H1 (cell line): ENCODE results near the gene LRP3. TPM values are rescaled to one million over a fixed set of nuclear protein-coding genes. Genes with fewer than 3 reads are reported as not detected.

Experiments used
- CTCF ChIA-PET: fragments of 300-600 bp; sonication (Branson Sonifier 250); formaldehyde crosslinking; loops from one replicate; lab custom pipeline; 2021; ENCODE audit not compliant: partially characterized antibody; lab: Charles Lee
- POLR2A ChIA-PET: fragments of 300-600 bp; sonication (Branson Sonifier 250); formaldehyde crosslinking; loops from one replicate; lab custom pipeline; 2021; ENCODE audit warnings: inconsistent platforms; ENCODE audit not compliant: partially characterized antibody; lab: Charles Lee
- DNase-seq, 2 experiments: peaks; one replicate each; pipeline versions ENCODE4 v3.0.0 to v3.0.0-alpha.2; 2010 to 2022; ENCODE audit warnings: low spot score in 2 of 2, low read depth in 1 of 2, mixed read lengths in 1 of 2
- FAIRE-seq: peaks from 2 replicates; lab custom pipeline; 2011; peaks lifted over from hg19 to GRCh38; lab: Jason Lieb, UNC
- H2AFZ ChIP-seq: 2 replicates; pipeline ENCODE4 v1.8.1; 2012; ENCODE audit warnings: low read length, inconsistent platforms
- H2AK5ac ChIP-seq: 2 replicates; pipeline ENCODE4 v1.6.1; 2013; ENCODE audit warnings: low read depth, low read length
- H2BK120ac ChIP-seq: replicated peaks from 2 replicates; pipeline ENCODE3; 2013; ENCODE audit warnings: low read depth, low read length, inconsistent platforms
- H2BK12ac ChIP-seq: 2 replicates; pipeline ENCODE4 v1.6.1; 2013; ENCODE audit warnings: low read depth, low read length
- H2BK15ac ChIP-seq: 2 replicates; pipeline ENCODE4 v1.6.1; 2013; ENCODE audit warnings: low read length
- H2BK20ac ChIP-seq: 2 replicates; pipeline ENCODE4 v1.6.1; 2013; ENCODE audit warnings: low read length
- H2BK5ac ChIP-seq: 2 replicates; pipeline ENCODE4 v1.6.1; 2013; ENCODE audit warnings: low read depth, low read length
- H3K14ac ChIP-seq: 2 replicates; pipeline ENCODE4 v1.6.1; 2013; ENCODE audit warnings: inconsistent platforms; ENCODE audit not compliant: insufficient read length
- H3K18ac ChIP-seq: 2 replicates; pipeline ENCODE4 v1.6.1; 2013; ENCODE audit warnings: low read length; ENCODE audit errors: extremely low read depth
- H3K23ac ChIP-seq: 2 replicates; pipeline ENCODE4 v1.6.1; 2013; ENCODE audit warnings: inconsistent platforms; ENCODE audit not compliant: insufficient read length
- H3K23me2 ChIP-seq: 2 replicates; pipeline ENCODE4 v1.6.1; 2013; ENCODE audit warnings: low read depth, low read length
- H3K27ac ChIP-seq: 2 replicates; pipeline ENCODE4 v1.6.1; 2011; ENCODE audit warnings: low read depth, low read length, inconsistent platforms
- H3K27me3 ChIP-seq, 4 experiments: replicated peaks in 1 of 4; 1 replicate in 1 of 4; 2 replicates in 3 of 4; pipeline versions ENCODE4 v1.6.1 to v1.8.1; 2011 to 2013; ENCODE audit warnings: low read length in 3 of 4, mild to moderate bottlenecking in 3 of 4, inconsistent platforms in 2 of 4, mixed read lengths in 2 of 4, moderate library complexity in 1 of 4; ENCODE audit not compliant: control insufficient read depth in 3 of 4, insufficient read depth in 3 of 4; ENCODE audit errors: extremely low read depth in 1 of 4
- H3K36me3 ChIP-seq, 4 experiments: 2 replicates each; pipeline versions ENCODE4 v1.6.1 to v1.8.1; 2011 to 2013; ENCODE audit warnings: mild to moderate bottlenecking in 4 of 4, low read length in 3 of 4, moderate library complexity in 2 of 4, control low read depth in 1 of 4, inconsistent platforms in 1 of 4; ENCODE audit not compliant: insufficient read depth in 4 of 4, control insufficient read depth in 2 of 4
- H3K4ac ChIP-seq: replicated peaks from 2 replicates; pipeline ENCODE3; 2013; ENCODE audit warnings: low read length, low read depth, mixed read lengths, inconsistent platforms; ENCODE audit not compliant: insufficient read length
- H3K4me1 ChIP-seq, 4 experiments: replicated peaks in 1 of 4; 1 replicate in 1 of 4; 2 replicates in 3 of 4; pipeline versions ENCODE4 v1.6.1 to v1.8.1; 2011 to 2013; ENCODE audit warnings: low read length in 3 of 4, inconsistent platforms in 2 of 4, mixed read lengths in 1 of 4; ENCODE audit not compliant: insufficient read depth in 4 of 4, control insufficient read depth in 3 of 4
- H3K4me2 ChIP-seq, 2 experiments: 2 replicates each; pipeline versions ENCODE4 v1.6.1 to v1.8.1; 2011 to 2013; ENCODE audit warnings: low read depth in 2 of 2, low read length in 2 of 2, control low read depth in 1 of 2, inconsistent platforms in 1 of 2, mild to moderate bottlenecking in 1 of 2; ENCODE audit not compliant: insufficient read depth in 1 of 2
- H3K4me3 ChIP-seq, 4 experiments: fragments of 200-600, 300-600 bp in 1 of 4; sonication (generic), shearing (Covaris generic), sonication (Bioruptor Twin) in 1 of 4; 2 replicates each; pipeline versions ENCODE4 v1.5.1 to v1.8.1; 2011 to 2016; ENCODE audit warnings: low read length in 4 of 4, low read depth in 3 of 4, control low read depth in 2 of 4, inconsistent platforms in 2 of 4, mild to moderate bottlenecking in 2 of 4, mixed read lengths in 1 of 4, moderate library complexity in 1 of 4; ENCODE audit not compliant: insufficient read depth in 2 of 4; ENCODE audit errors: extremely low read depth in 1 of 4
- H3K56ac ChIP-seq: replicated peaks from 2 replicates; pipeline ENCODE3; 2013; ENCODE audit warnings: low read depth, mild to moderate bottlenecking, mixed read lengths, low read length, inconsistent platforms; ENCODE audit not compliant: insufficient read length
- H3K79me1 ChIP-seq: 2 replicates; pipeline ENCODE4 v1.6.1; 2013; ENCODE audit warnings: low read depth, low read length, control low read depth
- H3K79me2 ChIP-seq, 2 experiments: 2 replicates each; pipeline versions ENCODE4 v1.6.1 to v1.8.1; 2012 to 2013; ENCODE audit warnings: low read length in 2 of 2, mild to moderate bottlenecking in 2 of 2, inconsistent platforms in 1 of 2; ENCODE audit not compliant: insufficient read depth in 2 of 2, control insufficient read depth in 1 of 2
- H3K9ac ChIP-seq, 4 experiments: replicated peaks in 1 of 4; 1 replicate in 1 of 4; 2 replicates in 3 of 4; pipeline versions ENCODE4 v1.6.1 to v1.8.1; 2011 to 2013; ENCODE audit warnings: low read depth in 3 of 4, low read length in 3 of 4, control low read depth in 2 of 4, mild to moderate bottlenecking in 2 of 4, moderate library complexity in 2 of 4, inconsistent platforms in 1 of 4; ENCODE audit errors: extremely low read depth in 1 of 4
- H3K9me3 ChIP-seq, 2 experiments: 2 replicates each; pipeline versions ENCODE4 v1.6.1 to v1.8.1; 2012 to 2013; ENCODE audit warnings: mild to moderate bottlenecking in 2 of 2, moderate library complexity in 2 of 2, control low read depth in 1 of 2, inconsistent platforms in 1 of 2, low read depth in 1 of 2, low read length in 1 of 2, mixed read lengths in 1 of 2; ENCODE audit not compliant: insufficient read depth in 2 of 2
- H4K20me1 ChIP-seq, 2 experiments: replicated peaks in 1 of 2; 2 replicates each; pipeline versions ENCODE3 to v1.8.1; 2011 to 2013; ENCODE audit warnings: inconsistent platforms in 2 of 2, low read length in 2 of 2, mild to moderate bottlenecking in 1 of 2; ENCODE audit not compliant: insufficient read depth in 2 of 2, control insufficient read depth in 1 of 2
- H4K5ac ChIP-seq: 2 replicates; pipeline ENCODE4 v1.6.1; 2013; ENCODE audit warnings: low read length, low read depth, mixed read lengths, inconsistent platforms; ENCODE audit not compliant: insufficient read length
- H4K8ac ChIP-seq: 2 replicates; pipeline ENCODE4 v1.8.0; 2013; ENCODE audit warnings: mild to moderate bottlenecking, moderate library complexity, low read length, inconsistent platforms; ENCODE audit not compliant: insufficient read depth; ENCODE audit errors: extremely low read depth
- H4K91ac ChIP-seq: replicated peaks from 2 replicates; pipeline ENCODE3; 2013; ENCODE audit warnings: low read length, mixed read lengths, inconsistent platforms; ENCODE audit not compliant: insufficient read length
- BRCA1 ChIP-seq: IDR thresholded peaks from 2 replicates; pipeline ENCODE4 v1.6.1; 2012; ENCODE audit warnings: low read depth, low read length, improper control_type of control experiment
- CTBP2 ChIP-seq: IDR thresholded peaks from 2 replicates; pipeline ENCODE4 v1.7.0; 2011; ENCODE audit warnings: borderline replicate concordance, mild to moderate bottlenecking, moderate library complexity, mixed read lengths, low read length; ENCODE audit not compliant: insufficient read depth, insufficient read length
- HDAC6 ChIP-seq: IDR thresholded peaks from one replicate; pipeline ENCODE4 v1.7.1; 2012; ENCODE audit warnings: low read depth, mild to moderate bottlenecking, inconsistent platforms, low read length, moderate library complexity
- KDM1A ChIP-seq: fragments of 200-600, 300-600 bp; sonication (generic); IDR thresholded peaks from 2 replicates; pipeline ENCODE4 v1.7.1; 2016; ENCODE audit warnings: mild to moderate bottlenecking, low read length, borderline replicate concordance
- NANOG ChIP-seq: IDR thresholded peaks from 2 replicates; pipeline ENCODE4 v1.6.1; 2011; ENCODE audit warnings: low read length, low read depth, mild to moderate bottlenecking, inconsistent platforms; ENCODE audit not compliant: insufficient read depth, poor library complexity, severe bottlenecking
- NRF1 ChIP-seq: IDR thresholded peaks from 2 replicates; pipeline ENCODE4 v1.6.1; 2011; ENCODE audit warnings: mild to moderate bottlenecking, low read depth, low read length, improper control_type of control experiment
- PHF8 ChIP-seq: fragments of 200-600 bp; sonication (generic); conservative IDR thresholded peaks from 2 replicates; pipeline ENCODE4 v1.7.1; 2012; ENCODE audit warnings: low read depth, mild to moderate bottlenecking, inconsistent platforms, low read length, moderate library complexity
- SP4 ChIP-seq: IDR thresholded peaks from 2 replicates; pipeline ENCODE4 v1.6.1; 2012; ENCODE audit warnings: low read length, inconsistent platforms
- SUZ12 ChIP-seq: fragments of 200-600 bp; sonication (generic); IDR thresholded peaks from 2 replicates; pipeline ENCODE4 v1.6.1; 2012; ENCODE audit warnings: mild to moderate bottlenecking, inconsistent platforms, low read length, moderate library complexity, mixed read lengths
- TAF1 ChIP-seq: IDR thresholded peaks from 2 replicates; pipeline ENCODE4 v1.6.1; 2011; ENCODE audit warnings: mild to moderate bottlenecking, low read depth, low read length
- TBP ChIP-seq: IDR thresholded peaks from 2 replicates; pipeline ENCODE4 v1.6.1; 2011; ENCODE audit warnings: low read depth, low read length, improper control_type of control experiment
- USF2 ChIP-seq: IDR thresholded peaks from 2 replicates; pipeline ENCODE4 v1.6.1; 2011; ENCODE audit warnings: low read length, improper control_type of control experiment
- WGBS, 2 experiments: shearing (Covaris generic) in 1 of 2; methylation state at CpG; one replicate each; pipeline versions ENCODE4 v1.1.6 to v1.1.7; 2013 to 2015; ENCODE audit warnings: low lambda C conversion rate in 2 of 2, mixed read lengths in 2 of 2, inconsistent platforms in 1 of 2, low coverage in 1 of 2, missing lambda C conversion rate in 1 of 2; ENCODE audit not compliant: insufficient replicate concordance in 2 of 2, insufficient coverage in 1 of 2, insufficient read length in 1 of 2; ENCODE audit errors: extremely low coverage in 1 of 2, missing lambda C conversion rate in 1 of 2; 5-methylcytosine and 5-hydroxymethylcytosine counted together
- polyA plus RNA-seq, 7 experiments: library from polyadenylated mRNA; depleted of rRNA in 3 of 7; stranded (reverse) in 5 of 7; unstranded in 2 of 7; fragments of >200 nt in 5 of 7; fragments of 200-250 nt in 2 of 7; gene quantifications; 1 replicate in 5 of 7; 2 replicates in 1 of 7; 4 replicates in 1 of 7; pipeline versions ENCODE4 v1.2.1 to v1.2.3, GENCODE V29; 2011 to 2013; ENCODE audit warnings: missing spikeins in 2 of 7, mixed read lengths in 2 of 7
- total RNA-seq: library from RNA; stranded (reverse); fragmentation: NEBNext Ultra II Directional; extraction: Animal tissue kit (Norgen Biotek cat#: 25700); gene quantifications from 2 replicates; pipeline ENCODE4 v1.2.1, GENCODE V29; 2021

The LRP3 gene
- total and polyA plus RNA-seq, 2 of the 8 experiments (the other 6 are each of a cell fraction or from before 2014, with no cell fraction given), result 30.3 to 33.7 TPM

- H3K27ac ChIP-seq, result no peak overlapping the region
- H3K27me3 ChIP-seq, result no peaks in the 10 kb centered on the region; a peak in 1 of 7 replicates
- no peak overlapping the region for H2BK20ac ChIP-seq
- H3K4me1 ChIP-seq, result peaks cover 0 to 4% (median under 1%) of the 10 kb centered on the region in 4 experiments; a peak in 5 of 7 replicates
- H2BK15ac ChIP-seq, result no peak overlapping the region
- H3K9ac ChIP-seq, result no peak overlapping the region
- H2AFZ ChIP-seq, result no peak overlapping the region
- WGBS, 2 experiments, result 81% methylated on average over 4 of the region's 4 CpGs; no CpG with 5 or more reads in 1 of the 2 experiments
- DNase-seq (no peak), FAIRE-seq (no peak)
- no peak overlapping the region for H3K56ac ChIP-seq
- no peak overlapping the region for H2BK5ac ChIP-seq
- peaks cover 6% of the 10 kb centered on the region; the same call in 1 of the 2 replicates for H3K79me1 ChIP-seq
- H2BK120ac ChIP-seq, result no peak overlapping the region
- no peak overlapping the region for H3K18ac ChIP-seq
- ChIA-PET POLR2A (interaction anchor here (1.0 to 3.1 kb wide), 2 partner anchors 50 to 121 kb away, joined by 3 to 9 read pairs; partner anchors contain the start of genes CEBPA and CEBPG), CTCF (interaction anchor here (0.5 to 1.4 kb wide), 2 partner anchors 155 to 513 kb away, joined by 3 to 4 read pairs; no protein-coding TSS in a partner anchor)
- no peak overlapping the region for H2AK5ac ChIP-seq
- H4K91ac ChIP-seq, result no peak overlapping the region
- H4K5ac ChIP-seq, result no peak overlapping the region
- no peaks in the 10 kb centered on the region for H3K79me2 ChIP-seq
- no peak overlapping the region for H3K4me2 ChIP-seq
- no peak overlapping the region for H3K4ac ChIP-seq
- H3K14ac ChIP-seq, result no peak overlapping the region
- no peak overlapping the region for H3K4me3 ChIP-seq
- peaks cover 0 to 12% of the 10 kb centered on the region in 2 experiments for H4K20me1 ChIP-seq
- H3K23ac ChIP-seq, result no peak overlapping the region
- H3K23me2 ChIP-seq, result peaks cover 13% of the 10 kb centered on the region; the same call in 1 of the 2 replicates
- H3K36me3 ChIP-seq, result no peaks in the 10 kb centered on the region
- H3K9me3 ChIP-seq, result no peaks in the 10 kb centered on the region
- H4K8ac ChIP-seq, result no peak overlapping the region
- H2BK12ac ChIP-seq, result no peak overlapping the region
- TF ChIP-seq SP4 (no peak), CTBP2 (no peak), NRF1 (no peak), HDAC6 (no peak), SUZ12 (no peak), TBP (no peak), PHF8 (no peak), NANOG (no peak), TAF1 (no peak), USF2 (no peak), KDM1A (no peak), BRCA1 (no peak)
Observed at GRCh38 chr19:33252418-33252962, 58.4 kb downstream of the LRP3 start.
